ENCODE measurements around the gene PIP5K1C.
"Not testable (repeated sequence)": the region's sequence is repeated elsewhere in the genome, so short reads cannot be mapped to it uniquely, and the experiment has no call there.

PIP5K1C gene

DNA sequence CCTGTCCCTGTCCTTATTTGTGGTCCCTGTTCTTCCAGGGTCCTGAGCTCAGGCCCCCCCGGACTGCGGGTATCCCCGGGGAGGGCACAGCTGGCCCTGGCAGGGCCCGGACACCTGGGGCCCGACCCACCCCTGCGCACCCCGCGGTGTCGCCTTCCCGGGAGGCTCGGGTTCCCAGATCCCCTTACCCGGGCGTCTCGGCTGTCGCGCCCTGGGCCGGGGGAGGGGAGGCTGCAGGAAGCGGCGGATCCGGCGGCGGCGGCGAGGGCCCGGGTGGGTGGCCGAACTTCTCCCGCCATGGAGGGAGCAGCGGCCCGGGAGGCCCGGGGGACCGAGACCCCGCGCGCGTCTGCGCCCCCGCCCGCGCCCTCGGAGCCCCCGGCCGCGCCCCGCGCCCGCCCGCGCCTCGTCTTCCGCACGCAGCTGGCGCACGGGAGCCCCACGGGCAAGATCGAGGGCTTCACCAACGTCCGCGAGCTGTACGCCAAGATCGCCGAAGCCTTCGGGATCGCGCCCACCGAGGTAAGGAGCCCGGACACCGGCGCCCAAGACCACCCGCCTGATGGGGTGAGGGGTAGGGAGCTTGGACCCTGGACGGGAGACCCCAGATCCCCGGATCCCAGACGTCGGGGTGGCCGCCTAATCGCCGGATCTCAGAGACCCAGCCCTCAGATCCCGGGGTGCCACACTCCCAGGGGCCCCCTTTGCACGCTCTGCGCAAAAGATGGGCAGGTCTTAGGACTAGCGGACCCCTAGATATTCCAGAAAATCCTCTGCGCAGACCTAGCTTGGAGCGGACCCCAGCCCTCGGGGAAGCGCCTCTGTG, 114.8 kb downstream of the PIP5K1C start, which contains the start of gene GIPC3:
GIPC3 (plus strand) TSS at position 178 of the 826 bp plus-strand sequence; CDS start at position 298, 120 bp downstream.
- no peak for DNase-seq

DNA sequence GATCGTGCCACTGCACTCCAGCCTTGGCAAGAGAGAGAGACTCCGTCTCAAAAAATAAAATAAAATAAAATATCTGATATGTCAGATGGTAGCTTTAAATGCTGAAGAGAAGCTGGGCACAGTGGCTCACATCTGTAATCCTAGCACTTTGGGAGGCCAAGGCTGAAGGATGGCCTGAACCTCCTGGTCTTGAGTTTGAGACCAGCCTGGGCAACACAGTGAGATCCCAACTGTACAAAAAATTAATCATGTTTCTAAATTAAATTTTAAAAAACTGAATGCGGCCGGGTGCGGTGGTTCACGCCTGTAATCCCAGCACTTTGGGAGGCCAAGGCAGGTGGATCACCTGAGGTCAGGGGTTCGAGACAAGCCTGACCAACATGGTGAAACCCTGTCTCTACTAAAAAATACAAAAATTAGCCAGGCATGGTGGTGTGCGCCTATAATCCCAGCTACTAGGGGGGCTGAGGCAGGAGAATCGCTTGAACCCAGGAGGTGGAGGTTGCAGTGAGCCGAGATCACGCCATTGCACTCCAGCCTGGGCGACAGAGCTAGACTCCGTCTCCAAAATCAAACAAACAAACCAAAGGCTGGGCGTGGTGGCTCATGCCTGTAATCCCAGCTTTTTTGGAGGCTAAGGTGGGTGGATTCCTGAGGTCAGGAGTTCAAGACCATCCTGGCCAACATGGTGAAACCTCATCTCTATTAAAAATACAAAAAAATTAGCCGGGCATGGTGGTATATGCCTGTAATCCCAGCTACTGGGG, 116.0 kb downstream of the PIP5K1C start:
- DNase-seq, result not testable (repeated sequence)

DNA sequence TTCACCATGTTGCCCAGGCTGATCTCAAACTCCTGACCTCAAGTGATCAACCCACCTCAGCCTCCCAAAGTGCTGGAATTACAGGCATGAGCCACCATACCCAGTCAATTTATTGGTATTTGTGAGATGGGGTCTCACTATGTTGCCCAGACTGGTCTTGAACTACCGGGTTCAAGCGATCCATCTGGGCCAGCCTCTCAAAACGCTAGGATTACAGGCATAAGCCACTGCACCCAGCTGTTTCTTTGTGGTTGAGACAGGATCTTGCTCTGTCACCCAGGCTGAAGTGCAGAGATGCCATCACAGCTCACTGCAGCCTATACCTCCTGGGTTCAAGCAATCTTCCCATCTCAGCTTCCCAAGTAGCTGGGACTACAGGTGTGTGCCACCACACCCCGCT, 118.5 kb downstream of the PIP5K1C start:
- DNase-seq, result not testable (repeated sequence)
